Subcutaneous adipose tissue (tissue), 4 donors: Measurements from ENCODE around the gene ZMYM2. TPM values are rescaled to one million over a fixed set of nuclear protein-coding genes. Genes with fewer than 3 reads are reported as not detected.

Experiments
- CTCF ChIP-seq: fragments of 450-650 bp; IDR thresholded peaks from one replicate; pipeline ENCODE4 v1.5.1; 2016; ENCODE audit warnings: low read depth, mild to moderate bottlenecking, control low read depth, antibody characterized with exemption, moderate library complexity
- total RNA-seq, 4 donors: library from RNA; depleted of rRNA; stranded (reverse); fragments of >200 nt; gene quantifications; one replicate each; pipeline ENCODE4 v1.1.0, GENCODE V29; 2016

ZMYM2 gene
- total RNA-seq, 4 donors from 2014 or later, result 73.3 to 97.2 (median 86.5) TPM

GRCh38 chr13:20109037-20109436, 150.5 kb downstream of the ZMYM2 start:
- no peak for TF ChIP-seq CTCF

GRCh38 chr13:20114066-20114610, 155.6 kb downstream of the ZMYM2 start:
- TF ChIP-seq CTCF, result no peak

GRCh38 chr13:20116213-20116612, 157.7 kb downstream of the ZMYM2 start:
- TF ChIP-seq CTCF, result no peak

- no peak for TF ChIP-seq CTCF
Observed at GRCh38 chr13:20118268-20119140, 160.0 kb downstream of the ZMYM2 start.

- TF ChIP-seq CTCF, result no peak
Observed at GRCh38 chr13:20119960-20120359, 161.4 kb downstream of the ZMYM2 start.

GRCh38 chr13:20121159-20121525, 162.6 kb downstream of the ZMYM2 start:
- no peak for TF ChIP-seq CTCF

GRCh38 chr13:20124303-20124702, 165.8 kb downstream of the ZMYM2 start:
- no peak for TF ChIP-seq CTCF
